ENCODE data around the gene ZNF444. TPM values are rescaled to one million over a fixed set of nuclear protein-coding genes. Genes with fewer than 3 reads are reported as not detected.

The ZNF444 gene
- polyA plus RNA-seq (2011; rRNA removed) = 9.9 and 11.6 TPM in 2 replicates
- 5.5 and 6.6 TPM in 2 replicates for polyA minus RNA-seq (2011; rRNA and poly(A)+ RNA removed)

DNA sequence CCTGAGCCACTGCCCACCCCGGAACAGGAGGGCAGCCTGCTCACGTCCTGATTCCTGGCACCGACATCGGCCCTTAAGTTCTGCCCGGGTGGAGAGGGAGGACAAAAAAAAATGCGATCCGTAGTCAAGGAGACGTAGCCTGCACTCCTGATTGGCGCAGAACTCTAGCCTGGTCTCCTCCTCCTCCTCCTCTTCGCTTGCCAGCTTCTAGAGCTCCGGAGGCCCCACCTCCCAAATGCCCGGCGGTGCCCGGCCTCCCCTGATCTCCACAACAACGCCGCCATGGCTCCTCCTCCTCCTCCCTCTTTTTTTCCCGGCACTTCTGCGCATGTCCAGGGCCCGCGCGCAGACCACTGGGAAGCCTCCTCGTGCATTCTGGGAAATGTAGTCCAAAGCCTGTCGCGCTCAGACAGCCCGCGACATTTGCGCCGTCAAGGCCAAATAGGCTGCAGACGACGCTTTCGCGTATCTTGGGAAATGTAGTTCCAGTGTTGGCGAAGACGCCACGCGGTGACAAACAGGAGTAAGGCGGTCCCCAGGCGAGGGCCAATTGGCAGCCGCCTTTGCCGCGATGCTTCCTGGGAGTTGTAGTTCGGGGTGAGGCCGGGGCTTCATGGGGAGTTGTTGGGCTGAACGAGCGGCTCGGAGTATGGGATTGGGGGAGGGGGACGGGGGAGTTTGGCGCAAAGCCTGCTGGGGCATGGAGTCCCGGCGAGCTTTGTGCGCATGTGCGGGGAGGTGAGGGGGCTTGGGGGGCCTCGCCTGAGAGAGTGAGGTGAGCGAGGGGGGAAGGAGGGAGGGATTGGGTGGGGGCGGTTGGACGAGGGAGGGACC lies at the start of gene ZNF444:
TSS of gene ZNF444 (plus strand) at position 705 of the 834 bp plus-strand sequence. CDS start 5,625 bp downstream, outside the sequence.
- peak within 1 kb of the TSS; percentile 75 for H3K4me3 ChIP-seq (ENCODE audit: low read depth, low read length)
- TF ChIP-seq CTCF (IDR thresholded peaks at IDR 0.05; ENCODE audit: low read depth, low read length) = no peak
- ChIA-PET POLR2A (interaction anchor here (0.6 to 2.6 kb wide), 10 partner anchors 8 to 174 kb away, joined by 3 to 12 read pairs (median 4); partner anchors contain the start of genes ZNF787 and ZSCAN5A), CTCF (interaction anchor here (0.6 to 2.5 kb wide), 5 partner anchors 12 to 583 kb away, joined by 3 to 10 read pairs (median 4); no protein-coding TSS in a partner anchor)
- DNase-seq (ENCODE audit: low read depth, low spot score) = peak; percentile 99
- no peaks in the 10 kb centered on the region for H3K9me3 ChIP-seq (ENCODE audit: control insufficient read depth, insufficient read depth, low read length)
- H3K27ac ChIP-seq (ENCODE audit: low read depth, low read length) = peak within 1 kb of the TSS; percentile 87
- no peaks in the 10 kb centered on the region for H3K27me3 ChIP-seq (ENCODE audit: control insufficient read depth, insufficient read depth, low read length)

DNA sequence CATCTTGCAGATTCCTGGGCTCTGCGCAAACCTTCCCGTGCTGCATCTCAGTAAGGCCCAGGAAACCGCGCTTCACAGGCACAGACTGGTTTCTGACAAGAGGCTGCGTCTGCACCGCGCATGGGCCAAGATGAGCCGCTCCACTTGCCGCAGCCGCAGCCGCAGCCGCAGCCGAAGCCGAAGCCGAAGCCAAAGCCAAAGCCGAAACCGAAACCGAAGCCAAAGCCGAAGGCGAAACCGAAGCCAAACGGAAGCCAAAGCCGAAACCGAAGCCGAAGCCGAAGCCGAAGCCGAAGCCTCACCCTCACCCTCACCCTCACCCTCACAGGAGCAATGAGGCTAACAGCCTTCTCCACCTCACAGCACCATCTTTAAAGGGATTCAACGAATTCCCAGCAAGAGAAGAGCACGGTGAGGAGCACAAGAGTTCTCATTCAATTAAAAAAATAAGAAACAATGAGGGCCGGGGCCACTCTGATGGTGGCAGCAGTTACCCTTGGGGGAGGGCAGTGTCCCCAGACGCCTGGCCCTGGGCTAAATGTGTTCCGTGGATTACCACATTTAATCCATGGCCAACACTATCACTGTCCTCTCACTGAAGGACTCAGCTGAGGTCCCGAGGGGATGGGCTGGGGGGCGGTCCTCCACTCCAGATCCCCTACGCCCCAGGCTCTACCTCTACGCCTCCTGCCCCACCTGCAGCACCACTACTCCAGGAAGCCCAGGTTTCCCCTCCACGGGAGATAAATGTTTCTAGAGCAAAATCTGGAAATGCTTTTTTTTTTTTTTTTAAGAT lies 49.1 kb upstream of the ZNF444 start:
- CTCF ChIA-PET = interaction anchor here (0.6 to 1.8 kb wide), 5 partner anchors 11 to 78 kb away, joined by 3 to 5 read pairs (median 3); no protein-coding TSS in a partner anchor
- DNase-seq (ENCODE audit: low read depth, low spot score) = no peak
- no peak for TF ChIP-seq CTCF (IDR thresholded peaks at IDR 0.05; ENCODE audit: low read depth, low read length)
- H3K9me3 ChIP-seq (ENCODE audit: control insufficient read depth, insufficient read depth, low read length) = peaks cover 14% of the 10 kb centered on the region
- POLR2A ChIA-PET = no interaction called here
- H3K27me3 ChIP-seq (ENCODE audit: control insufficient read depth, insufficient read depth, low read length) = no peaks in the 10 kb centered on the region
- no peak overlapping the region for H3K27ac ChIP-seq (ENCODE audit: low read depth, low read length)
- H3K4me3 ChIP-seq (ENCODE audit: low read depth, low read length) = no peak overlapping the region

DNA sequence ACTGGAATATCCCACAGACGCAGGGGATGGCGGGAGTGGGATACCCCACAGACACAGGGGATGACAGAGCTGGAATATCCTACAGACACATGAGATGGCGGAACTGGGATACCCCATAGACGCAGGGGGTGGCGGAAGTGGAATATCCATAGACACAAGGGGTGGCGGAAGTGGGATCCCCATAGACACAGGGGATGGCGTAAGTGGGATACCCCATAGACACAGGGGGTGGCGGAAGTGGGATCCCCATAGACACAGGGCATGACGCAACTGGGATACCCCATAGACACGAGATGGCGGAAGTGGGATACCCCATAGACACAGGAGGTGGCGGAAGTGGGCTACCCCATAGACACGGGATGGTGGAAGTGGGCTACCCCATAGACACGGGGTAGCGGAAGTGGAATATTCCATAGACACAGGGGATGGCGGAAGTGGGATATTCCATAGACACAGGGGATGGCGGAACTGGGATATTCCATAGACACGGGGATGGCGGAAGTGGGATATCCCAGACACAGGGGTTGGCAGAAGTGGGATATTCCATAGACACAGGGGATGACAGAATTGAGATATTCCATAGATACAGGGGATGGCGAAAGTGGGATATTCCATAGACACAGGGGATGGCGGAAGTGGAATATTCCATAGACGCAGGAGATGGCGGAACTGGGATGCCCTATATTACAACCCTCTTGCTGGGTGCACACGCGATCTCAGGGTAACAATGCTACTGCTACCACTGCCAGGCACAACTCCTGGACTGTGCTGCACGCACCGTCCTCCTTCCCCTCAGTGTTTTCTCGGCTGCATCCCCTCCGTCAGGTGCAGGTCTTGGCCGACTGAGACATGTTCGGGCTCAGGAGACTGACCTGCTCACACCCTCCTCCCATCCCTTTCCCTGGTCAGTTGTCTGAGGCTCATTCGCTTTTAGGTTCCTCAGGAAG lies 48.1 kb upstream of the ZNF444 start:
- POLR2A ChIA-PET = no interaction called here
- no peak for DNase-seq (ENCODE audit: low read depth, low spot score)
- Histone ChIP-seq H3K27ac (ENCODE audit: low read depth, low read length) (no peak overlapping the region), H3K4me3 (ENCODE audit: low read depth, low read length) (no peak overlapping the region), H3K27me3 (ENCODE audit: control insufficient read depth, insufficient read depth, low read length) (no peaks in the 10 kb centered on the region), H3K9me3 (ENCODE audit: control insufficient read depth, insufficient read depth, low read length) (peaks cover 18% of the 10 kb centered on the region)
- CTCF ChIA-PET = no interaction called here
- no peak for TF ChIP-seq CTCF (IDR thresholded peaks at IDR 0.05; ENCODE audit: low read depth, low read length)

DNA sequence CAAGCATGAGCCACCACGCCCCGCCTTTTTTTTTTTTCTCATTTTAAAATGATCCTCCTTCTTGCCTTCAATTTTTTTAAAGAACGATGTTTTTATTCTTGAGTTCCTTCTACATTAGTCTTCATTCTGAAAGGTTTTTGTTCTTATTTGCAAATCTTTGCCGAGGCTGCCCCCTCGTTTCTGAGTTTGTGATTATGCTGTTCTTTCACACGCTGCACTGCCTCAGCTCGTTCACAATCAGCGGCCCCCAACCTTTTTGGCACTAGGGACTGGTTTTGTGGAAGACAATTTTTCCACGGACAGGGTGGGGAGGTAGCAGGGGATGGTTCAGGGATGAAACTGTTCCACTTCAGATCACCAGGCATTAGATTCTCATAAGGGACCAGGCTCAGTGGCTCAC lies 46.6 kb upstream of the ZNF444 start:
- Histone ChIP-seq H3K4me3 (ENCODE audit: low read depth, low read length) (no peak overlapping the region), H3K9me3 (ENCODE audit: control insufficient read depth, insufficient read depth, low read length) (peaks cover 31% of the 10 kb centered on the region), H3K27ac (ENCODE audit: low read depth, low read length) (no peak overlapping the region), H3K27me3 (ENCODE audit: control insufficient read depth, insufficient read depth, low read length) (no peaks in the 10 kb centered on the region)
- POLR2A ChIA-PET = no interaction called here
- no peak for DNase-seq (ENCODE audit: low read depth, low spot score)
- CTCF ChIA-PET = no interaction called here
- TF ChIP-seq CTCF (IDR thresholded peaks at IDR 0.05; ENCODE audit: low read depth, low read length) = no peak
